PC-3 (cell line): ENCODE results near the gene HSPA9.

Experiments used
- EZH2 ChIP-seq: fragments of 300-600 bp; sonication (generic); IDR thresholded peaks from one replicate; pipeline ENCODE4 v1.6.1; 2017; ENCODE audit warnings: antibody characterized with exemption, mild to moderate bottlenecking, low read length; ENCODE audit not compliant: unreplicated experiment
- EZH2phosphoT487 ChIP-seq: fragments of 300-600 bp; sonication (generic); IDR thresholded peaks from 2 replicates; pipeline ENCODE4 v1.6.1; 2018; ENCODE audit warnings: mild to moderate bottlenecking, antibody characterized with exemption, low read length, borderline replicate concordance
- TF ChIP-seq, protein P1 (sequence below): fragments of 300-600 bp; sonication (generic); conservative IDR thresholded peaks from 2 replicates; pipeline ENCODE4 v1.5.1; 2017; ENCODE audit warnings: antibody characterized with exemption, low read depth, mild to moderate bottlenecking, low read length

DNA sequence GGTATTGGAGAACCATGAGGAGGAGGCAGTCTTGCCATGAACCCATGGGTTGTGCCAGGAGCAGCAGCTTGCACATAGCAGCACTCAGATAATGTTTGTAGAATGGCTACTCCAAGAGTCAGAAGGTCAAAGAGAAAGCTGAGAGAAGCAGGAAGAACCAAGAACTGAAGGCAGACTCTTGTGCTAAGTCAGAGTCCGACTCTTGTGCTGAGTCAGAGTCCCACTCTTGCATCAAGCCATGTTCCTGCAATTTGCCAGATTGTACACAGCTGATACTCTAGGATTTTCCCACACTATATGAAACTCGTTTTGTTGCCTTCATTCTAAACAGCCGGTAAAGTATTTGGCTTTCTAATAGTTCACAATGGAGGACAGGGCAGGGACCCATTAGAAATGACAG is 26.2 kb upstream of the HSPA9 start:
- TF ChIP-seq, protein P1, sequence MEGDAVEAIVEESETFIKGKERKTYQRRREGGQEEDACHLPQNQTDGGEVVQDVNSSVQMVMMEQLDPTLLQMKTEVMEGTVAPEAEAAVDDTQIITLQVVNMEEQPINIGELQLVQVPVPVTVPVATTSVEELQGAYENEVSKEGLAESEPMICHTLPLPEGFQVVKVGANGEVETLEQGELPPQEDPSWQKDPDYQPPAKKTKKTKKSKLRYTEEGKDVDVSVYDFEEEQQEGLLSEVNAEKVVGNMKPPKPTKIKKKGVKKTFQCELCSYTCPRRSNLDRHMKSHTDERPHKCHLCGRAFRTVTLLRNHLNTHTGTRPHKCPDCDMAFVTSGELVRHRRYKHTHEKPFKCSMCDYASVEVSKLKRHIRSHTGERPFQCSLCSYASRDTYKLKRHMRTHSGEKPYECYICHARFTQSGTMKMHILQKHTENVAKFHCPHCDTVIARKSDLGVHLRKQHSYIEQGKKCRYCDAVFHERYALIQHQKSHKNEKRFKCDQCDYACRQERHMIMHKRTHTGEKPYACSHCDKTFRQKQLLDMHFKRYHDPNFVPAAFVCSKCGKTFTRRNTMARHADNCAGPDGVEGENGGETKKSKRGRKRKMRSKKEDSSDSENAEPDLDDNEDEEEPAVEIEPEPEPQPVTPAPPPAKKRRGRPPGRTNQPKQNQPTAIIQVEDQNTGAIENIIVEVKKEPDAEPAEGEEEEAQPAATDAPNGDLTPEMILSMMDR: no peak
- TF ChIP-seq EZH2 (no peak), EZH2phosphoT487 (no peak)
